Psoas muscle (tissue), 8 donors: ENCODE data around the gene PRRX1. TPM values are rescaled to one million over a fixed set of nuclear protein-coding genes. Genes with fewer than 3 reads are reported as not detected.

ENCODE experiments used
- ATAC-seq, 4 donors: fragments of 200-7000 bp; cut with Tn5 transposase; one replicate each; pipeline ENCODE4 v1.9.1; 2020; ENCODE audit warnings: moderate library complexity in 3 of 4, mild to moderate bottlenecking in 2 of 4
- DNase-seq, 2 donors: peaks; one replicate each; pipeline ENCODE4 v3.0.0-alpha.2; 2020
- H3K27ac ChIP-seq: fragments of 200-600 bp; one replicate; pipeline ENCODE4 v1.8.0; 2022
- H3K27me3 ChIP-seq, 3 donors: fragments of 200-600 bp in 1 of 3; one replicate each; pipeline versions ENCODE4 v1.6.1 to v1.8.0; 2013 to 2022; ENCODE audit warnings: low read length in 2 of 3, mild to moderate bottlenecking in 2 of 3, moderate library complexity in 1 of 3; ENCODE audit not compliant: insufficient read depth in 3 of 3
- H3K36me3 ChIP-seq, 2 donors: fragments of 200-600 bp in 1 of 2; one replicate each; pipeline versions ENCODE4 v1.6.1 to v1.8.0; 2013 to 2022; ENCODE audit warnings: low read depth in 1 of 2, mild to moderate bottlenecking in 1 of 2, moderate library complexity in 1 of 2; ENCODE audit not compliant: insufficient read depth in 1 of 2
- H3K4me1 ChIP-seq: fragments of 200-600 bp; one replicate; pipeline ENCODE4 v1.8.0; 2022
- H3K4me3 ChIP-seq: fragments of 200-600 bp; one replicate; pipeline ENCODE4 v1.8.0; 2022; ENCODE audit warnings: mild to moderate bottlenecking
- H3K9me3 ChIP-seq: fragments of 200-600 bp; one replicate; pipeline ENCODE4 v1.8.0; 2022
- CTCF ChIP-seq: fragments of 200-600 bp; IDR thresholded peaks from one replicate; pipeline ENCODE4 v1.8.0; 2022; ENCODE audit warnings: antibody characterized with exemption
- WGBS, 3 donors: extraction: QIAGEN DNeasy Blood & Tissue Kit; methylation state at CpG; one replicate each; pipeline versions ENCODE4 v1.1.6 to v1.1.7; 2013; 5-methylcytosine and 5-hydroxymethylcytosine counted together
- intact Hi-C, 2 donors: fragments of 100-400 bp; cut with DNase I; formaldehyde crosslinking; loops; one replicate each; pipeline versions ENCODE4 v1.11.0 to v1.14.2; 2022
- polyA plus RNA-seq, 3 donors: library from polyadenylated mRNA; stranded (reverse); fragments of 200-250 nt; gene quantifications; one replicate each; pipeline ENCODE4 v1.2.3, GENCODE V29; 2013
- total RNA-seq, 4 donors: library from RNA; stranded (reverse); fragmentation: NEBNext Ultra II Directional in 2 of 4; extraction: Animal tissue kit (Norgen Biotek cat#: 25700) in 2 of 4; gene quantifications; one replicate each; pipeline versions ENCODE4 v1.2.1 to v1.2.4, GENCODE V29; 2021 to 2023
- donor health status: healthy with polysubstance abuse.
- donor health status: DM: no; HTN: no; CAD: no; lungs with moderate emphysema.
- donor health status: Bipolar disorder and iron deficiency.
- donor health status: healthy.
- donor health status: DM: yes; HTN: yes; CAD: no.
- donor health status: DM: no; HTN: no; CAD: no.
- donor health status: DM: no; HTN: no; CAD: no.
- donor health status: DM: yes; HTN: yes; CAD: no.

Gene PRRX1
- total and polyA plus RNA-seq, 7 donors, result 27.7 to 256 (median 64.1) TPM

GRCh38 chr1:170691258-170691657 lies 27.3 kb downstream of the PRRX1 start:
- no peak for TF ChIP-seq CTCF

GRCh38 chr1:170692866-170693575 lies 29.1 kb downstream of the PRRX1 start:
- Histone ChIP-seq H3K4me3 (peak overlapping the region; percentile 32), H3K36me3 (no peaks in the 10 kb centered on the region), H3K27me3 (no peaks in the 10 kb centered on the region), H3K9me3 (no peaks in the 10 kb centered on the region), H3K27ac (peak overlapping the region; percentile 82), H3K4me1 (peaks cover 71% of the 10 kb centered on the region)
- intact Hi-C loops, result loop anchor here in 1 of 2 donors (5.0 kb wide), 1 partner anchor 39 kb away; no protein-coding TSS in a partner anchor
- WGBS, 3 donors, result 29 to 37% (median 34%) methylated on average over 2 of the region's 2 CpGs
- ATAC-seq, result peak; percentile 78 to 85 (median 81)
- DNase-seq, result no peak
- no peak for TF ChIP-seq CTCF

More at GRCh38 chr1:170691258-170691657, 27.3 kb downstream of the PRRX1 start:
- no peak for DNase-seq
- ATAC-seq, result no peak
- Histone ChIP-seq H3K4me3 (no peak overlapping the region), H3K36me3 (no peaks in the 10 kb centered on the region), H3K27me3 (no peaks in the 10 kb centered on the region), H3K4me1 (peaks cover 70% of the 10 kb centered on the region), H3K27ac (peak overlapping the region; percentile 82), H3K9me3 (no peaks in the 10 kb centered on the region)
- intact Hi-C loops, result loop anchor here in 1 of 2 donors (5.0 kb wide), 1 partner anchor 41 kb away; no protein-coding TSS in a partner anchor

- WGBS, 3 donors, result 23 to 39% (median 28%) methylated on average over 6 of the region's 6 CpGs
- DNase-seq (no peak), ATAC-seq (no peak)
- no peak for TF ChIP-seq CTCF
- intact Hi-C loops, result loop anchor here in 1 of 2 donors (5.0 kb wide), 1 partner anchor 38 kb away; no protein-coding TSS in a partner anchor
- Histone ChIP-seq H3K27me3 (no peaks in the 10 kb centered on the region), H3K4me1 (peaks cover 72% of the 10 kb centered on the region), H3K27ac (peak overlapping the region; percentile 82), H3K4me3 (peak overlapping the region; percentile 32), H3K9me3 (no peaks in the 10 kb centered on the region), H3K36me3 (no peaks in the 10 kb centered on the region)
Observed at GRCh38 chr1:170694172-170694926, 30.4 kb downstream of the PRRX1 start.

- intact Hi-C loops, result no loop called here
- no peaks in the 10 kb centered on the region for H3K9me3 ChIP-seq
- peak overlapping the region; percentile 82 for H3K27ac ChIP-seq
- peaks cover 80% of the 10 kb centered on the region for H3K4me1 ChIP-seq
- 35 to 51% (median 48%) methylated on average over 6 of the region's 6 CpGs for WGBS, 3 donors
- DNase-seq (no peak), ATAC-seq (peak; percentile 71 to 86 (median 75))
- peak overlapping the region; percentile 5 for H3K4me3 ChIP-seq
- H3K27me3 ChIP-seq, result no peaks in the 10 kb centered on the region
- H3K36me3 ChIP-seq, result no peaks in the 10 kb centered on the region
- TF ChIP-seq CTCF, result no peak
Observed at GRCh38 chr1:170695955-170696590, 32.1 kb downstream of the PRRX1 start.
